Activated B cell treated with CpG ODN at 0.5 μM for 24 hours (primary cell): ENCODE results near the gene LRP1-AS. TPM values are rescaled to one million over a fixed set of nuclear protein-coding genes. Genes with fewer than 3 reads are reported as not detected.

Source experiments
- ATAC-seq: fragments of 200-7000 bp; cut with Tn5 transposase; one replicate; pipeline ENCODE4 v1.10.0; 2021; ENCODE audit warnings: low read depth, mild to moderate bottlenecking, moderate library complexity
- CTCF ChIA-PET: fragments of 350-600 bp; sonication (Branson Sonifier 250); formaldehyde crosslinking; loops from one replicate; lab custom pipeline; 2021; ENCODE audit warnings: antibody characterized with exemption; lab: Charles Lee
- POLR2A ChIA-PET: fragments of 350-600 bp; sonication (Branson Sonifier 250); formaldehyde crosslinking; loops from one replicate; lab custom pipeline; 2021; ENCODE audit warnings: antibody characterized with exemption; lab: Charles Lee
- DNase-seq: peaks from one replicate; pipeline ENCODE4 v3.0.0; 2022
- H3K27ac Mint-ChIP-seq: one replicate; pipeline ENCODE4 v1.8.0; 2020; ENCODE audit warnings: mixed read lengths
- H3K27me3 Mint-ChIP-seq: one replicate; pipeline ENCODE4 v1.8.0; 2021; ENCODE audit warnings: mixed read lengths
- H3K36me3 Mint-ChIP-seq: one replicate; pipeline ENCODE4 v1.8.0; 2021; ENCODE audit warnings: low read depth, mixed read lengths
- H3K4me1 Mint-ChIP-seq: one replicate; pipeline ENCODE4 v1.8.0; 2021; ENCODE audit warnings: mixed read lengths
- H3K4me3 Mint-ChIP-seq: one replicate; pipeline ENCODE4 v1.8.0; 2020; ENCODE audit warnings: mild to moderate bottlenecking, mixed read lengths
- H3K9me3 Mint-ChIP-seq: one replicate; pipeline ENCODE4 v1.8.0; 2020; ENCODE audit warnings: mixed read lengths
- CTCF ChIP-seq: fragments of 200-600 bp; IDR thresholded peaks from one replicate; pipeline ENCODE4 v1.8.0; 2022; ENCODE audit warnings: antibody characterized with exemption, mild to moderate bottlenecking
- intact Hi-C: fragments of 100-400 bp; cut with micrococcal nuclease; formaldehyde crosslinking; loops from one replicate; pipeline ENCODE4 v1.15.1; 2024
- total RNA-seq: library from RNA; stranded (reverse); gene quantifications from 2 replicates; pipeline ENCODE4 v1.2.3, GENCODE V29; 2022

The LRP1-AS gene
- total RNA-seq, 1 donor from 2014 or later: not detected

GRCh38 chr12:57119294-57120085 is 27.9 kb downstream of the LRP1-AS start:
- Mint-ChIP-seq H3K4me1 (peaks cover 6% of the 10 kb centered on the region), H3K27ac (peak overlapping the region; percentile 57), H3K27me3 (no peaks in the 10 kb centered on the region), H3K4me3 (no peak overlapping the region), H3K9me3 (peaks cover 2% of the 10 kb centered on the region), H3K36me3 (no peaks in the 10 kb centered on the region)
- intact Hi-C loops: loop anchor here (10.0 kb wide), 1 partner anchor 335 kb away; the partner anchor contains the start of genes GLI1 and INHBE
- DNase-seq (no peak), ATAC-seq (no peak)
- POLR2A ChIA-PET: no interaction called here
- CTCF ChIA-PET: no interaction called here
- TF ChIP-seq CTCF: no peak

- intact Hi-C loops: no loop called here
- H3K36me3 Mint-ChIP-seq: no peaks in the 10 kb centered on the region
- DNase-seq: no peak
- ATAC-seq: no peak
- ChIA-PET POLR2A (no interaction called here), CTCF (no interaction called here)
- H3K9me3 Mint-ChIP-seq: peaks cover 1% of the 10 kb centered on the region
- TF ChIP-seq CTCF: no peak
- H3K27ac Mint-ChIP-seq: peak overlapping the region; percentile 57
- no peaks in the 10 kb centered on the region for H3K27me3 Mint-ChIP-seq
- no peak overlapping the region for H3K4me3 Mint-ChIP-seq
- peaks cover 6% of the 10 kb centered on the region for H3K4me1 Mint-ChIP-seq
Measured at GRCh38 chr12:57118711-57119271, 28.6 kb downstream of the LRP1-AS start.

GRCh38 chr12:57116580-57117281 is 30.7 kb downstream of the LRP1-AS start:
- Mint-ChIP-seq H3K36me3 (peaks cover 5% of the 10 kb centered on the region), H3K27ac (no peak overlapping the region), H3K27me3 (no peaks in the 10 kb centered on the region), H3K9me3 (no peaks in the 10 kb centered on the region), H3K4me1 (peaks cover 13% of the 10 kb centered on the region), H3K4me3 (no peak overlapping the region)
- ATAC-seq (no peak), DNase-seq (no peak)
- intact Hi-C loops: no loop called here
- CTCF ChIA-PET: interaction anchor here (0.7 to 1.5 kb wide), 4 partner anchors 47 to 86 kb away, joined by 3 to 5 read pairs (median 4); no protein-coding TSS in a partner anchor
- POLR2A ChIA-PET: interaction anchor here (0.7 kb wide), 1 partner anchor 44 kb away, joined by 3 read pairs; no protein-coding TSS in a partner anchor
- TF ChIP-seq CTCF: no peak

GRCh38 chr12:57112492-57113294 is 34.7 kb downstream of the LRP1-AS start:
- H3K27ac Mint-ChIP-seq: peak overlapping the region; percentile 98
- CTCF ChIA-PET: interaction anchor here (0.6 to 3.9 kb wide), 35 partner anchors 9 to 476 kb away, joined by 3 to 368 read pairs (median 6); partner anchors contain the start of genes ATP5F1B, LRP1, NAB2 and NEMP1

More at GRCh38 chr12:57112492-57113294, 34.7 kb downstream of the LRP1-AS start:
- Mint-ChIP-seq H3K4me1 (peaks cover 33% of the 10 kb centered on the region), H3K4me3 (peak overlapping the region; percentile 100), H3K9me3 (no peaks in the 10 kb centered on the region), H3K36me3 (peaks cover 37% of the 10 kb centered on the region), H3K27me3 (no peaks in the 10 kb centered on the region)
- DNase-seq: no peak
- intact Hi-C loops: loop anchor here (1.0 kb wide), 8 partner anchors 14 to 424 kb away; partner anchors contain the start of gene PTGES3
- POLR2A ChIA-PET: interaction anchor here (0.5 to 17.0 kb wide), 45 partner anchors 9 to 829 kb away, joined by 3 to 692 read pairs (median 6); partner anchors contain the start of genes ATP23, CNPY2, LRP1 and NAB2
- no peak for ATAC-seq
- no peak for TF ChIP-seq CTCF
